ENCODE measurements around the gene ZNF425. TPM values are rescaled to one million over a fixed set of nuclear protein-coding genes. Genes with fewer than 3 reads are reported as not detected.

The ZNF425 gene
- 0.44 and 0.92 TPM in 2 replicates for total RNA-seq

GRCh38 chr7:149125863-149126661 is at the start of gene ZNF425:
Gene ZNF425 (minus strand): TSS chr7:149126324. CDS start chr7:149126213, 111 bp downstream.
- Mint-ChIP-seq H3K27me3 (no peaks in the 10 kb centered on the region), H3K36me3 (ENCODE audit: low read depth) (peaks cover 36% of the 10 kb centered on the region)
- peak; percentile 99 for DNase-seq

GRCh38 chr7:149175150-149175549 is 49.0 kb upstream of the ZNF425 start:
- peaks cover 44% of the 10 kb centered on the region for H3K36me3 Mint-ChIP-seq (ENCODE audit: low read depth)
- peaks cover 1% of the 10 kb centered on the region for H3K4me1 Mint-ChIP-seq
- intact Hi-C loops (cut with micrococcal nuclease): no loop called here
- DNase-seq: no peak
- no peak overlapping the region for H3K4me3 Mint-ChIP-seq
- no peaks in the 10 kb centered on the region for H3K27me3 Mint-ChIP-seq
- no peaks in the 10 kb centered on the region for H3K9me3 Mint-ChIP-seq
- no peak overlapping the region for H3K27ac Mint-ChIP-seq

More at GRCh38 chr7:149125863-149126661, at the start of gene ZNF425:
- Mint-ChIP-seq H3K27ac (peak within 1 kb of the TSS; percentile 98), H3K4me1 (peaks cover 18% of the 10 kb centered on the region), H3K9me3 (peaks cover 5% of the 10 kb centered on the region), H3K4me3 (peak within 1 kb of the TSS; percentile 90)
- intact Hi-C loops (cut with micrococcal nuclease): loop anchor here (1.0 to 10.0 kb wide), 7 partner anchors 21 to 371 kb away; partner anchors contain the start of genes PDIA4, ZNF398, ZNF746 and ZNF783

GRCh38 chr7:149172534-149172920 is 46.4 kb upstream of the ZNF425 start:
- no peaks in the 10 kb centered on the region for H3K27me3 Mint-ChIP-seq
- no peak for DNase-seq
- no peak overlapping the region for H3K4me3 Mint-ChIP-seq
- H3K27ac Mint-ChIP-seq: no peak overlapping the region
- H3K36me3 Mint-ChIP-seq (ENCODE audit: low read depth): peaks cover 30% of the 10 kb centered on the region
- intact Hi-C loops (cut with micrococcal nuclease): no loop called here
- peaks cover 1% of the 10 kb centered on the region for H3K4me1 Mint-ChIP-seq
- no peaks in the 10 kb centered on the region for H3K9me3 Mint-ChIP-seq

GRCh38 chr7:149171892-149172533 is 45.9 kb upstream of the ZNF425 start:
- Mint-ChIP-seq H3K27me3 (no peaks in the 10 kb centered on the region), H3K27ac (no peak overlapping the region), H3K36me3 (ENCODE audit: low read depth) (peaks cover 29% of the 10 kb centered on the region)

GRCh38 chr7:149166630-149167352 is 40.7 kb upstream of the ZNF425 start:
- no peaks in the 10 kb centered on the region for H3K27me3 Mint-ChIP-seq
- no peaks in the 10 kb centered on the region for H3K9me3 Mint-ChIP-seq
- no peak overlapping the region for H3K4me3 Mint-ChIP-seq
- peaks cover 37% of the 10 kb centered on the region for H3K36me3 Mint-ChIP-seq (ENCODE audit: low read depth)
- intact Hi-C loops (cut with micrococcal nuclease): no loop called here
- peaks cover 2% of the 10 kb centered on the region for H3K4me1 Mint-ChIP-seq
- no peak for DNase-seq
- H3K27ac Mint-ChIP-seq: no peak overlapping the region

More at GRCh38 chr7:149171892-149172533, 45.9 kb upstream of the ZNF425 start:
- no peak for DNase-seq
- no peak overlapping the region for H3K4me3 Mint-ChIP-seq
- intact Hi-C loops (cut with micrococcal nuclease): no loop called here
- peaks cover 1% of the 10 kb centered on the region for H3K4me1 Mint-ChIP-seq
- H3K9me3 Mint-ChIP-seq: no peaks in the 10 kb centered on the region

GRCh38 chr7:149166142-149166541 is 40.0 kb upstream of the ZNF425 start:
- Mint-ChIP-seq H3K27me3 (no peaks in the 10 kb centered on the region), H3K9me3 (no peaks in the 10 kb centered on the region), H3K36me3 (ENCODE audit: low read depth) (peaks cover 41% of the 10 kb centered on the region), H3K4me1 (peaks cover 7% of the 10 kb centered on the region), H3K27ac (no peak overlapping the region), H3K4me3 (no peak overlapping the region)
- intact Hi-C loops (cut with micrococcal nuclease): no loop called here
- DNase-seq: no peak

- peaks cover 45% of the 10 kb centered on the region for H3K36me3 Mint-ChIP-seq (ENCODE audit: low read depth)
- intact Hi-C loops (cut with micrococcal nuclease): no loop called here
- H3K4me1 Mint-ChIP-seq: peaks cover 14% of the 10 kb centered on the region
- no peak overlapping the region for H3K4me3 Mint-ChIP-seq
- H3K27me3 Mint-ChIP-seq: no peaks in the 10 kb centered on the region
- H3K9me3 Mint-ChIP-seq: peaks cover 4% of the 10 kb centered on the region
- no peak for DNase-seq
- H3K27ac Mint-ChIP-seq: peak overlapping the region; percentile 76
These were observed 35.2 kb upstream of the ZNF425 start for GRCh38 chr7:149161241-149161848.

- peaks cover 48% of the 10 kb centered on the region for H3K36me3 Mint-ChIP-seq (ENCODE audit: low read depth)
- no peak overlapping the region for H3K4me3 Mint-ChIP-seq
- H3K4me1 Mint-ChIP-seq: peaks cover 12% of the 10 kb centered on the region
- intact Hi-C loops (cut with micrococcal nuclease): no loop called here
- no peak for DNase-seq
- H3K9me3 Mint-ChIP-seq: peaks cover 4% of the 10 kb centered on the region
- H3K27ac Mint-ChIP-seq: no peak overlapping the region
- no peaks in the 10 kb centered on the region for H3K27me3 Mint-ChIP-seq
These were observed 30.8 kb upstream of the ZNF425 start for GRCh38 chr7:149156898-149157297.

GRCh38 chr7:149154056-149154455 is 27.9 kb upstream of the ZNF425 start:
- H3K4me1 Mint-ChIP-seq: peaks cover 12% of the 10 kb centered on the region
- H3K27me3 Mint-ChIP-seq: no peaks in the 10 kb centered on the region
- H3K27ac Mint-ChIP-seq: no peak overlapping the region
- no peak for DNase-seq
- peaks cover 42% of the 10 kb centered on the region for H3K36me3 Mint-ChIP-seq (ENCODE audit: low read depth)
- H3K9me3 Mint-ChIP-seq: peaks cover 4% of the 10 kb centered on the region
- H3K4me3 Mint-ChIP-seq: no peak overlapping the region
- intact Hi-C loops (cut with micrococcal nuclease): no loop called here

GRCh38 chr7:149153346-149153745 is 27.2 kb upstream of the ZNF425 start:
- H3K27ac Mint-ChIP-seq: no peak overlapping the region

GRCh38 chr7:149150981-149151380 is 24.9 kb upstream of the ZNF425 start:
- intact Hi-C loops (cut with micrococcal nuclease): no loop called here
- Mint-ChIP-seq H3K4me3 (no peak overlapping the region), H3K36me3 (ENCODE audit: low read depth) (peaks cover 31% of the 10 kb centered on the region), H3K27ac (peak overlapping the region; percentile 20), H3K9me3 (no peaks in the 10 kb centered on the region), H3K4me1 (peaks cover 18% of the 10 kb centered on the region), H3K27me3 (no peaks in the 10 kb centered on the region)
- no peak for DNase-seq

More at GRCh38 chr7:149153346-149153745, 27.2 kb upstream of the ZNF425 start:
- H3K4me1 Mint-ChIP-seq: peaks cover 18% of the 10 kb centered on the region
- no peak overlapping the region for H3K4me3 Mint-ChIP-seq
- peaks cover 42% of the 10 kb centered on the region for H3K36me3 Mint-ChIP-seq (ENCODE audit: low read depth)
- no peak for DNase-seq
- H3K9me3 Mint-ChIP-seq: peaks cover 4% of the 10 kb centered on the region
- intact Hi-C loops (cut with micrococcal nuclease): no loop called here
- H3K27me3 Mint-ChIP-seq: no peaks in the 10 kb centered on the region

GRCh38 chr7:149147752-149148653 is 21.9 kb upstream of the ZNF425 start:
- DNase-seq: peak; percentile 91
- H3K27me3 Mint-ChIP-seq: no peaks in the 10 kb centered on the region
- intact Hi-C loops (cut with micrococcal nuclease): loop anchor here (1.0 kb wide), 4 partner anchors 22 to 91 kb away; partner anchors contain the start of genes ZNF212, ZNF282 and ZNF425
- H3K9me3 Mint-ChIP-seq: no peaks in the 10 kb centered on the region
- H3K27ac Mint-ChIP-seq: peak overlapping the region; percentile 69
- H3K4me3 Mint-ChIP-seq: peak overlapping the region; percentile 93
- peaks cover 12% of the 10 kb centered on the region for H3K36me3 Mint-ChIP-seq (ENCODE audit: low read depth)
- H3K4me1 Mint-ChIP-seq: peaks cover 26% of the 10 kb centered on the region

All from activated CD4-positive, alpha-beta T cell treated with anti-CD3 and anti-CD28 coated beads, Interleukin-2, amount 10 ng/mL, durations not matched to agents 24 days and 14 days (primary cell).